ENCODE data around the gene MINDY3. TPM values are rescaled to one million over a fixed set of nuclear protein-coding genes. Genes with fewer than 3 reads are reported as not detected.
A peak's percentile ranks its signal among the peaks of the same experiment; 100 is the strongest.

Gene MINDY3
- total RNA-seq, 1 donor = 5.1 TPM

DNA sequence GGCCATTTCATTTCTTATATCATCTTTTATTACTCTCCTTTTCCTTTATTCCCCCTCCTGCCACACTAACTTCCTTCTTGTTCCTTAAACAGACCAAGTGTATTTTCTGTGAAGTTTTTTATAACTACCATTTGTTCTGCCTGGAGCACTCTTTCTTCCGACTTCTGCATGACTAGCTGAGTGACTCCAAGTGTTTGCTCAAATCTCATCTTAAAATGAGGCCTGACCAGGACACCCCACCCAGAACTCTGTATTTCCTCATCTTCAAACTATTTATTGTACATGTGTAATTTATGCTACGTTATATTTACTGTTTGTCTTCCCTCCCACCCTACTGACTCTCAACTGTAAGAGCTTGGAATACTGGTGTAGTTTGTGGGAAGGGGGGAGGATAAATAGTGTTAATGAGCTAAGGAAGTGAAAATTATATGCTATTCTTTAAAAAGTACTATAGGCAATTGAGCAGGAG is 3.2 kb downstream of the MINDY3 start:
- DNase-seq (ENCODE audit: low read depth in 2 of 3, low spot score in 2 of 3) = no peak

DNA sequence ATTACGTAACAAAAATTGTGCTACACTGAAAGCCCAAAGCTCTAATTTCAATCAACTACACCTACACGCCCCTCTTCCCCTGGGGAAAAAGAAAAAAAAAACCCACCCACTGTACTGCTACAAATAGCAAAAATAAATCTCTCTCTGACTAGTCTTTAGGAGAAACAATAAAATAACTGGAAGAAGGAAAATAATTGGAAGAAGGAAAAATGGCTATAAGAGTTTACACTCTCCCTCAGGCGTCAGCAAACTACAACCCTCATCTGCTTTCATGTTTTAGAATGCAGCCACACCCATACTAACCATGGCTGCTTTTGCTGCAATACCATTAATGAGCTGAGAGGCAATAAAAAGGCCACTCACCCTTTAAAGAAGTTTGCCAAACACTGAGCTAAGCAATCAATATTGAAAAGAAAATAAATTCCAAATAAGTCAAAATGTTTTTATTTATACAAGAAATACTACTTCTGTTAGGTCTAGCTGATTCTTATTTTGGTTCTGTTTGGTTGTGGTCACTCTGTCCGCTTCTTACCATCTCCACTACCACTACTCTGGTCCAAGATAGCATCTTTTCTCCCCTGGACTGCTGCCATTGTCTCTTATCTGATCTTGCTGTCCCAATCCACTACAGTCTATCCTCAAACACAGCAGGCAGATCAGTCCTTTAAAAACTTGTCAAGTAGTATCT is 3.8 kb downstream of the MINDY3 start:
- no peak for DNase-seq (ENCODE audit: low read depth in 2 of 3, low spot score in 2 of 3)

DNA sequence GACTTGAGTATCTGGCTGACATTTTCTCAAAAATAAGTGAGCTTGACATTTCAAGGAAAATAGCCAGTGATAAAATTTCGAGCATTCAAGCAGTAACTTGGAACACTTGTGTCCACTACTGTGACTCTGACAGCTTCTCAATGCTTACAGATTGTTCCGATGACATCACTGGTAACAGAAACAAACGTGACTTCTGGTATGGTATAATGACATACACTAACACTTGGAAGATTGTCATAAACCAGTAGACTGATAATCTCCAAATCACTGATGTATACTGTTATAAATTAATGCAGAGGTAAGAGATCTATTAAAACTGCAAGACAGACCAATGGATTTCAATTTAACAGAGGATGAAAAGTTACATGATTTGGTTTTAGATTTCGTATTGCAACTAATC is 6.5 kb downstream of the MINDY3 start:
- DNase-seq (ENCODE audit: low read depth in 2 of 3, low spot score in 2 of 3) = no peak

DNA sequence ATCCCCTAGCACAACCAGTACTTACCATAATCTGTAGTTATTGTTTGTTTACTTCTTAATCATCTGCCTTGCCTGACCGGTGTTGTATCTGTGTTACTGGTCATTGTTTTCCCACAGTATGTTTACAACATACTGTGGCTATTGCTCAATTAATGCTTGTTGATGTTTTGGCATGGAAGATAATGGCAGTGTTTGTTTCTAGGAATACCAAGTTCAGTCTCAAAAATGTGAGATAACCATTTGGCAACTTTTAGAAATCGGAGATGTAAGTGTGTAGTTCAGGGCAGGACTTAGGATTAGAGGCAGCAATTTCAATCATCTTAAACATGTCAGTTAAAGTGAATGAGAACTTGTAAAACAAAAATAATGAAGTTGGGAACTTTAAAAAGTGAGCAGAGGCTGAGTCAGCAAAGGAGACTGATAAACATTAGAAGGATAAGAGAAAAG is 8.2 kb downstream of the MINDY3 start:
- no peak for DNase-seq (ENCODE audit: low read depth in 2 of 3, low spot score in 2 of 3)

DNA sequence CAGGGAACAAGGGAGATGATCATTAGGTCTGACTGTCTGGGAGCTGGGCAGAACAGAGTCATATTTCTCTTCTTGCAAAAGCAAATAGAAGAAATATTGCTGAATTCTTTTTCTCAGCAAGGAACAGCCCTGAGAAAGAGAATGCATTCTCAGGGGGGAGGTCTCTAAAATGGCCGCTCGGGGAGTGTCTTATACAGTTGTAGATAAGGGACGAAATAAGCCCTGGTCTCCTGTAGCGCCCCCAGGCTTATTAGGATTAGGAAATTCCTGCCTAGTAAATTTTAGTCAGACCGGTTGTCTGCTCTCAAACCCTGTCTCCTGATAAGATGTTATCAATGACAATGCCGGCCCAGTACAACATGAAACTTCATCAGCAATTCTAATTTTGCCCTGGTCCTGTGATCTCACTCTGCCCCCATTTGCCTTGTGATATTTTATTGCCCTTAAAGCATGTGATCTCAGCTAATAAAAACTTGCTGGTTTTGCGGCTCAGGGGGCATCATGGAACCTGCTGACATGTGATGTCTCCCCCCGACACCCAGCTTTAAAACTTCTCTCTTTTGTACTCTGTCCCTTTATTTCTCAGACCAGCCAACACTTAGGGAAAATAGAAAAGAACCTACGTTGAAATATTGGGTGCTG is 9.8 kb downstream of the MINDY3 start:
- DNase-seq (ENCODE audit: low read depth in 2 of 3, low spot score in 2 of 3) = peak in 1 of 3 donors; percentile 18

DNA sequence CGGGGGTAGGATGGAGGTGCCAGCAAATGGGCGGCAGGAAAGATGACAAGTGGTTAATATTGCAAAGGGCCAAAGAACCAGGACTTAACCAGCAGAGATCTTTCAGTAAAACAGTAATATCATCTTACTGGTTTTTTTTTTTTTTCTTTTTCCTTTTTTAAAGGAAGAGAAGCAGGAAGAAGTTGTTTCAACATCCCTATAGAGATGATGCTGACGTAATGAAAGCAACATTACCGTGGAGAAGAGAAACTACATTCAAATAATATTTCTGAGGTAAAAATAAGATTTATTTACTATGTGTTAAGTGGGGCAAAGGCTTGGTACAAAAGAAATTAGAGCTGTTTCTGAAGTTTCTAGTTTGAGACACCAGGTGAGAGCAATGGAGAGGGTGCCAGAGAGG is 11.0 kb downstream of the MINDY3 start:
- no peak for DNase-seq (ENCODE audit: low read depth in 2 of 3, low spot score in 2 of 3)

DNA sequence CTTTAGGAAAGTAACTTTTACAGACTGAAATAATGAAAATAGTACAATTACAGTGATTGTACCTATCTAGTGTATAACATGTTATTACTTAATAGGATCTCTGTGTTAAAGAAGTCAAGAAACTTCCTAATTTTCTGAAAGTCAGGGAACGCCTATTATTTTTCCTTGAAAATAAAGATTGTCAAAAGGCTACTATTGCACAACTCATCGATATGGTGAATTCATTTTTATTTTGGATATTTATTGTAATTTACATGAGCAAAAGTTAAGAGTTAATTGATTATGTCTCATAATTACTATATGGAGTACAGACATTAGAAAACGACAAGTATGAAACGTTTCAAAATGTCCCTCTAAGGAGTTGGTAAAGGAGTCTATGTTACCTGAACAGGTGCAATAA is 12.8 kb downstream of the MINDY3 start:
- DNase-seq (ENCODE audit: low read depth in 2 of 3, low spot score in 2 of 3) = no peak

DNA sequence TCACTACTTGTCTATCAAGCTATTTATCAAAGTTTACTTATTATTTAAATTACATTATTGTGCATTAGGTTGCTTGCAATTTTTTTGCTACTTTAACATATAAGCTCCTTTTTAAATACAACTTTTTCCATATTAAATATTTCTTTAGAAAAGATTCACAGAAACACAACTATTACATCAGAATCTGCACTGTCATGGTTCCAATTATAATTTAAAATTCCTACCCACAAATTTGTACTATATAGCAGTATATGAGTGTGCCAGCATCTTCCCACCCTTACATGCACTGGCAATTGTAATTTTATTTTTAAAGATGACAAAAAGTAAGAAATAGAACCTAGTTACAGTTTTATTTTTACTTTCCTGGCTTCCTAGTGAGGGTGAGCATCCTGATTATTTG is 15.8 kb downstream of the MINDY3 start:
- no peak for DNase-seq (ENCODE audit: low read depth in 2 of 3, low spot score in 2 of 3)

DNA sequence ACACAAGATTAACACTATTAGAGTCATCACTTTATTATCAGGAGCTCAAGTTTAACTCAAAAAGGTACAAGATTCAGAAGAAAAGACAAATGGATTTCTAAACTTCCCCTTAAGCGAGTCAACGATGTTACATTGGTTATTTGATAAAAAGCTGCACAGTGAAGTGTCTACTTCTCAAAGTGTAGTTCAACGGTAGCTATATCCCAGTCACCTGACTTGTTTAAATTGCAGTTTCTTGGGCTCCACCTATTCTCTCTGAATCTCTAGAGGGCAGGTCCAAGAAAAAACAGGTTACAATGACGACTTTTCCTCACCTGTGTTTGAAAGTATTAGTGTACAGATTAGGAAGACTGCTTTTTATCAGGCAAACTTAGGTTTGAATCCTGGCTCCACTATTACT is 16.6 kb downstream of the MINDY3 start:
- DNase-seq (ENCODE audit: low read depth in 2 of 3, low spot score in 2 of 3) = no peak

DNA sequence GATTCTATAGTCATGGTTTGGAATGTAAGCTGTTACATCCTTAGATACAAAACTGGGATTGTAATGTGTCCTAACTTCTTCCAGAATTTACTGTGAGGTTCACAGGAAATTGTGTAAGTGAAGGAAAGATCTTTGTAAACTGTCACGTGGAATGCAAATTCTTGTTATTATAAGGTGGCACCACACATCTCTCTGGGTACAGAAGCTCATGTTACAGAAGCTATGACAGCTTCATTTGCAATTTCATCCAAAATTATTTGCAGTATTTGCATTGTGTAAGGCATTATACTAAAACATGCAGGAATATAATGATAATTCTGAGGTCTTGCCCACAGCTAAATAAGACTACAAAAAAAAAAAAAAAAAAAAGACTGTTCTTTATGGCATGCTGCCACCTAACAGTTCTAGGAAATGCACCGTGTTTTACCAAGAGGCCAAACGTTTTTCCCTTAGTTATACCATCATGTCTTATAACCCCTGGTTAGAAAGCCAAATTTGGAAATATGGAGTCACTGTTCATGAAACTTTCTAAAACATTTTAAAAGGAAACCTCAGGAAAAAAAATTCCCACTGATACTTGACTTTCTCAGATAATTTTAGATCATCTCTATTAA is 17.6 kb downstream of the MINDY3 start:
- no peak for DNase-seq (ENCODE audit: low read depth in 2 of 3, low spot score in 2 of 3)

DNA sequence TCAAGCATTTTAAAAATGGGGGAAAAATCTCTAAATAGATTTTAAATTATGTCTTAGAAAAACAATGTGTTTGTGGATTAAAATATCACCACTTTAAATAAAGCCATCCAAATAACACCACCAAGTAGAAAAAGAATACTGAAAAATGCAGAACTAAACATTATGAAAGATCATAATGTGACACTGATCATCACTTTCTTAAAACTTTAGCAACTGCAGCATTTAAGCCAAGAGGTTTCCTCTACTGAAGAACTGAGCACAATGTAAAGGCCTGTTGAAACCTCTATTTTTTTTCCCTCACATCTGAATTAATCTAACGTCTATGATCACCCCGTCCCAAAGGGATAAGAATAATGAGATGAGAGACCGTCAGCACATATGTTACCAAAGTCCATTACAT is 18.6 kb downstream of the MINDY3 start:
- DNase-seq (ENCODE audit: low read depth in 2 of 3, low spot score in 2 of 3) = no peak

DNA sequence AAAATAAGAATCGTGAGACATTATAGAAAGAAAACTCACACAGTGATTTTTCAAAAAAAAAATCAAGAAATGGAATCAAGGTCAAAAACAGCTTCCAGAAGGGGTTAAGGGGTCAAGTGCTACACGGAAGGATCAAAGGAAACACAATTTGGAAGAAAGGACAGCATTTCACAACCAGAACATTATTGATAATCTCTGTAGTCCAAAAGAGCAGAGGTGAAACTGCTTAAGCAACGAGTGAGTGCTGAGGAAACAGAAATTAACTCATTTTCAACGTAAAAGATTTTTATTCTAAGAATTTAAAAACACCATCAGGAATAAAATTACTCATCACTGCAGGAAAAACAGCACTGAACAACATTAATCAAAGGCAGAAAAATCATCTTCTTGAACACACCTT is 23.5 kb downstream of the MINDY3 start:
- no peak for DNase-seq (ENCODE audit: low read depth in 2 of 3, low spot score in 2 of 3)

DNA sequence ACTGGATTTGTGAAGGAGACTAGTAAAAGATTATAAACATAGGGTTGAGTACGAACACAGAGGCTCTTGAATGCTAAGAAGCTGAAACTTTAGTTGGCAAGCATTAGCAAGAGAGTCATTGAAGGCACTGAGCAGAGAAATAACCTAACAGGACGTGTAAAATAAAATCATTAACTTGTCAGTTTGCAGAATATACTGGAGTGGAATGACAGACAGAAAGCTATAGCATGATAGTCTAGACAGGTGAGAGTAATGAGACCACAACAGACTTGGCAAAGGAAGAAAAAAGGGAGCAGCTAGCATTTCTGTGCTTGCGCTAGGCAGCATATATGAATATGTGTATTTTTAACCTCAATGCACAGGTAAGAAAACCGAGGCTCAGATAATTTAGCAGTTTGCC is 30.8 kb downstream of the MINDY3 start:
- DNase-seq (ENCODE audit: low read depth in 2 of 3, low spot score in 2 of 3) = no peak

DNA sequence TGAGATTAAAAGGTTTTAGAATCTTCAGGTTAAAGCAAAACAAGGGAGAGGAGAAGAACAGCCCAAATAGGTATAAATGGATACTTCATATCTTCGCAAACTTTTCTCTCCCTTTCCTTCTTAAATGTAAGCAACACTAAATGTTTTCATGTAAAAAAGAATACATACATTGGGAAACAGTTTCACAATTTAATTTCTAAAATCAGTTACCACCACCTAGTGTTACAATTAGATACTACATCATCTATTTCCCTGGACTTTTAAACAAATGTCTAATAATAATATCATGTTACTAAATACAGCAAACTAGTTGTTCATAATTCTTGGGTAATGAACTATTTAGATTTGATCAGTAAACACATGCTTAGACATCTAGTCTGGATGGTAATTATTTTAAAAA is 35.8 kb downstream of the MINDY3 start:
- DNase-seq (ENCODE audit: low read depth in 2 of 3, low spot score in 2 of 3) = peak in 1 of 3 donors; percentile 23

DNA sequence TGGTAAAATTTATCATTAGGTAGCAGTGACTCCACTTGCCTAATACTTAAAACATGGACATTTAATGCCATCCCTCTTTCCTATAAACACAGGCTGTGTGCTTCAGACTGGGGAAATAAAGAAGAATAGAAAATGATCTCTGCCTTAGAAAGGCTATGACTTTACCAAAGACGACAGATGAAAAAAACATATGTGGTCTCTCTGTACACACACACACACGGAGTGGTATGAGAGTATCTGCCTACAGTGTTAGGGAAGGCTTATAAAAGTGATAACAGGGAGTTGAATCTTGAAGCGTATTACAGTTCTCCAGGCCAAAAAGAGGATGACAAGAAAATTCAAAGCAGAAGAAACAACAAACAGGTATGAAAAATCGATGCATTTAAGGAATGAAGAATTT is 38.2 kb downstream of the MINDY3 start:
- DNase-seq (ENCODE audit: low read depth in 2 of 3, low spot score in 2 of 3) = no peak

DNA sequence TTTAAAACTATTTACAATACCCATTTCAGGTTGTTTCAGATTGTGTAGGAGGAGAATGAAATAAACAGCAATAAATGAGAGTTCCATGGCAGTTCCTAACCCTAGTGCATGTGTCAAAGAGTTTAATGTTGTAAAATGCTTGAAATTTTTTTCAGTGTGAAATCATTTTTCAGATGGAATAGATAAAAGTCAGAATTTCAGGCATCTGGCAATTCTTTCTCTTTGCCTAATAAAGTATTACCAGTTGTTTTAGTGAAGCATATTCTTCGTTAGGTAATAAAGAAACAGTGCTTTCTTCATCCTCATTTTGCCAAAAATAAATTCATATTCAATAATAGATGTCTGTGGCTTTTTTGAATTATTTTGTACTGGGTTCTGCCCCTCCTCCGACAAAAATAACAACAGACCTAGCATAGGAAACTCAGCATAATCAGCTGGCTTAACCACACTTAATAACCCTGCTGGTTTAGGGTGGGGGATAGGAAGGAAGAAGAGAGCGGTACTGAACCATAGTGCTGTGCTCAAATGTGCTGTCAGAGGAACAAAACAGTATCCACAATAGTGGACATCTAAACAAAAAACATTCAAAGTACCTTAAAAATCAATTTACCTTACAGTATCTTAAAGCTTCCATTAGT is 39.1 kb downstream of the MINDY3 start:
- DNase-seq (ENCODE audit: low read depth in 2 of 3, low spot score in 2 of 3) = no peak

DNA sequence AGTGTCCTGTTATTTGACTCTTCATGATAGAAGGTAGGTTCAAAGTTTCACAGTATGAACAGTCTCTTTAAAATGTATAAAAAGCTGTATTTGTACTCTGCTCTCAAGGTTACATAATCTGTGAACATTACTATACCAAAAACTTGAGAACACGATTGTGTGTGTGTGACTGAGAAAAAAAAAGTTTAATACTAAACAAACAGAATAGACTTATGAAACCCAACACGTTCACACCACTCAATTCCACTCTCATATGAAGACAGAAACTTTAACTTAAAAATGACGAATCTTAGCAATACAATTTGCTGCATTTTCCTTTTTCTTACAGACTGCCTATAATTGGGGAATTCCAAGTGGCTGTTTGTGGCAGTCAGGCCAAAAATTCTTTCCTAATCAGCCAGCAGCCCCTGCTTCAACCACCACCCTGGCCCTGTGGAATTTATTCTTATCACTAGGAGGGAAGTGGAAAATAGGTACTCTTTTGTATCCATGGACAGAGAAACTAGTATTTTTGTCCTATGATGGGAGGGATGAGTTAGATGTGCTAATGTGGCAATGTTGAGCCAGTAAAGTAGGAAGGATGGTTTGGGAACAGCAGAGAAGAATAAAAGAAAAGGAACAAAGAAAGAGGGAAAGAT is 42.8 kb downstream of the MINDY3 start:
- DNase-seq (ENCODE audit: low read depth in 2 of 3, low spot score in 2 of 3) = no peak

DNA sequence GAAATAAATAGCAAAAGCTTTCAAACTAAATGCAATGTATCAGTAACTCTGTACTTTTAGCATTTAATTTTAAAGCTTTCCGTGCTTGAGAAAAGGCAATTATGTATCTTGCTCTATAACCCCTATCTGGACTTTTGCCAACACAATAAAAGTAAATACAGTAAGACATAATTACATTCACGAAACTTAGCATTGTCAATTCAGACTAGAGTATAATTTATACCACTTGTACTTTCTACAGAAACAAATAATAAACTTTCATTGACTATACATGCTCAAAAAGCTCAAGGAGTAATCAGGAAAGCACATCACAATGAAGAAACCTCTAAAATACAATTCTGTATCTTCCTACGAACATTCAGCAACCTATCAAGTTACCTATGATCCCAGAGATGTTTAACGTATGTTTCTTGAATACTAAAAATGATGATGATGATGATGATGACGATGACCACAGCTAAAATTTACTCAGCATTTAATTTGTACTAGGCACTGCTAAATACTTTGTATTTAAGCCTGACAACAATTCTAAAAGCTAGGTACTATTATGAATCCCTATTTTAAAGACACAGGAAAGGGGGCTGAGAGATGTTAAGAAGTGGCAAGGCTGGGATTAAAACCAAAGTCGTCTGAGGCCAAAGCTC is 44.9 kb downstream of the MINDY3 start:
- no peak for DNase-seq (ENCODE audit: low read depth in 2 of 3, low spot score in 2 of 3)

DNA sequence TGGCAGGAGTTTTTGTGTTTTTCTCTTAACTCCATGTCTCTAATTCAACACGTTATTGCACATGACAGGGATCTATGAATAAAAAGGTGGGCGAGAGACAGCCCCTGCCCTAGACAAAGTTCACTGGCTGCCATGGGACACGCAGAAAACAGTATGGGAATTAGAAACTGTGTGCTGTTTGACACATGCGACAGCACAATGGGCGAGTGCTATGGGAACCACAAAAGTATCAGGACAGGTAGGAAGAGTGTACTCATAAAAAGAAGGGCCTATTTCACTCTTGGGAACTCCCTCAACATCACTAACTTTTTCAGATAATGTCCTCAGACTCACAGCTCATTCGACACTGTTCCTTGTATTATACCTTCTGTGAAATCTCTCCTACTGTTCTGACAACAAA is 45.7 kb downstream of the MINDY3 start:
- DNase-seq (ENCODE audit: low read depth in 2 of 3, low spot score in 2 of 3) = no peak

DNA sequence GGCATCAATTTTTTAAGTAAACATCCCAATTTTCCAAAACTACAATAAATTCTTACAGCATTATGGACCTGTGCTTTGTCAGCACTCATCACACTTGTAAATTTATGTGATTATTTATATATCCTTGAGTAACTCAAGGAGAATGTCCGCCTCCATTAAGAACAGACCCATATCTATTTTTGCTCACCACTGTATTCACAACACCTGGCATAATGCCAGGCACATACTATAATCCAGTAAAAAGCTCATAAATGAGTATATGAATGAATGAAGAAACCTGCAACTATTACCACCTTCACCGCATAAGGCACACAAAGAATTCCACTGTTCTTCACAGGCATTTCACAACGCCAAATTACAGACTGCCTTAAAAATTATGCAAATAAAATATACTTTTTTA is 46.9 kb downstream of the MINDY3 start:
- DNase-seq (ENCODE audit: low read depth in 2 of 3, low spot score in 2 of 3) = no peak

DNA sequence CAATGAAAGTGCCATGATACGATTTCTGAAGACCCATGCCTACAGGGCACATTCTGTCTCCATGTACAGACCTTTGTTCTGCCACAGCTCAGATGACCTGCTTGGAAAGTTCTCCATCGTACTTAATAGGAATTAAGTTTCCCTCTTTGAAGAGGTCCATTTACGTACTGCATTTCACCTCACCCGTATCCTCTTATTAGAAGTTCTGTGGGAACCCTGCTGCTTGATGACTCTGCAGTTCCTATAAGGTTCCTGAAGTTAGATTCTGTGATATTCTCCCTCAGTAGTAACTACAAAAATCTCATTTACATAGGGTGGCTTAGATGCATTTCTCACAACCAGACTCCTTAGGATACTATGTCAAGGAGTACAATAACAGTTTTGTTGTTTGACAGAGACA is 50.9 kb downstream of the MINDY3 start:
- DNase-seq (ENCODE audit: low read depth in 2 of 3, low spot score in 2 of 3) = no peak
